ENCODE measurements around the gene ALCAM. TPM values are rescaled to one million over a fixed set of nuclear protein-coding genes. Genes with fewer than 3 reads are reported as not detected.

The ALCAM gene
- total RNA-seq, 2 experiments from 2014 or later: 47.7 to 51.3 TPM

- Histone ChIP-seq H3K9me3 (ENCODE audit: low read length) (peaks cover 18% of the 10 kb centered on the region; the same call in 1 of the 2 replicates), H3K9me2 (ENCODE audit: insufficient read depth, low read length) (no peaks in the 10 kb centered on the region), H2AFZ (ENCODE audit: low read length) (no peak overlapping the region), H3K4me2 (ENCODE audit: low read length) (no peak overlapping the region), H4K20me1 (ENCODE audit: insufficient read depth, low read length) (no peaks in the 10 kb centered on the region), H3K79me2 (ENCODE audit: insufficient read depth, low read depth, low read length) (peaks cover 36% of the 10 kb centered on the region; the same call in 1 of the 2 replicates), H3K4me1 (ENCODE audit: insufficient read depth, low read length, poor library complexity, severe bottlenecking) (peaks cover 5% of the 10 kb centered on the region), H3K36me3 (ENCODE audit: insufficient read depth, low read length) (no peaks in the 10 kb centered on the region), H3K4me3 (ENCODE audit: low read depth, low read length, poor library complexity, severe bottlenecking) (no peak overlapping the region), H3K27ac (ENCODE audit: low read depth, low read length, poor library complexity, severe bottlenecking) (no peak overlapping the region)
- no TSS peak for BruUV-seq (replicated peaks)
- TF ChIP-seq, protein P1, sequence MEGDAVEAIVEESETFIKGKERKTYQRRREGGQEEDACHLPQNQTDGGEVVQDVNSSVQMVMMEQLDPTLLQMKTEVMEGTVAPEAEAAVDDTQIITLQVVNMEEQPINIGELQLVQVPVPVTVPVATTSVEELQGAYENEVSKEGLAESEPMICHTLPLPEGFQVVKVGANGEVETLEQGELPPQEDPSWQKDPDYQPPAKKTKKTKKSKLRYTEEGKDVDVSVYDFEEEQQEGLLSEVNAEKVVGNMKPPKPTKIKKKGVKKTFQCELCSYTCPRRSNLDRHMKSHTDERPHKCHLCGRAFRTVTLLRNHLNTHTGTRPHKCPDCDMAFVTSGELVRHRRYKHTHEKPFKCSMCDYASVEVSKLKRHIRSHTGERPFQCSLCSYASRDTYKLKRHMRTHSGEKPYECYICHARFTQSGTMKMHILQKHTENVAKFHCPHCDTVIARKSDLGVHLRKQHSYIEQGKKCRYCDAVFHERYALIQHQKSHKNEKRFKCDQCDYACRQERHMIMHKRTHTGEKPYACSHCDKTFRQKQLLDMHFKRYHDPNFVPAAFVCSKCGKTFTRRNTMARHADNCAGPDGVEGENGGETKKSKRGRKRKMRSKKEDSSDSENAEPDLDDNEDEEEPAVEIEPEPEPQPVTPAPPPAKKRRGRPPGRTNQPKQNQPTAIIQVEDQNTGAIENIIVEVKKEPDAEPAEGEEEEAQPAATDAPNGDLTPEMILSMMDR (conservative IDR thresholded peaks at IDR 0.05; ENCODE audit: low read length): no peak
- TF ChIP-seq EZH2phosphoT487 (IDR thresholded peaks at IDR 0.05; ENCODE audit: borderline replicate concordance, low read depth, low read length): no peak
- CTCF ChIA-PET (ENCODE audit: unreplicated experiment): no interaction called here
- intact Hi-C loops (cut with micrococcal nuclease; ENCODE audit: unreplicated experiment): no loop called here
- POLR2A ChIA-PET: interaction anchor here (0.8 kb wide), 1 partner anchor 24 kb away, joined by 3 read pairs; no protein-coding TSS in a partner anchor
- DNase-seq (ENCODE audit: low spot score): no peak
These were observed 27.5 kb downstream of the ALCAM start for GRCh38 chr3:105394177-105394576.

DNA sequence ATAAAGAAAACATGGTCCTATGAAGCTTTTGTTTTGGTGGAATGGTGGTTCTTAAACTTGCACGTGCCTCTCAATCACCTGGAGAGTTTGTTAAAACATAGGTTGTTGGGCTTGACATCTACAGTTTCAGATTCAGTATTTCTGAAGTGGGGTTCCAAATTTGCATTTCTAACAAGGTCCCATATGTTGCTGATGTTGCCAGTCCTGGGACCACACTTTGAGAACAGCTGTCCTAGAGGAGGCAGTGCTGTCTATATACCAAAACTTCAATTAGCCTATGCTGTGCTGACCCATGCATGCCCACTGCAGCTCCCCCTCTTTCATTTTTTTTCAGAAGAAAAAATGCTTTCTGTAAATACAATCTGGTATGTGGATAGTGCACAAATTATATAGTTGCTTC, 31.3 kb downstream of the ALCAM start:
- ChIA-PET CTCF (ENCODE audit: unreplicated experiment) (no interaction called here), POLR2A (interaction anchor here (0.8 to 2.9 kb wide), 9 partner anchors 9 to 51 kb away, joined by 3 to 11 read pairs (median 3); no protein-coding TSS in a partner anchor)
- no TSS peak for BruUV-seq (replicated peaks)
- TF ChIP-seq, protein P1 (conservative IDR thresholded peaks at IDR 0.05; ENCODE audit: low read length): no peak
- TF ChIP-seq EZH2phosphoT487 (IDR thresholded peaks at IDR 0.05; ENCODE audit: borderline replicate concordance, low read depth, low read length): no peak
- Histone ChIP-seq H3K27ac (ENCODE audit: low read depth, low read length, poor library complexity, severe bottlenecking) (no peak overlapping the region), H3K9me2 (ENCODE audit: insufficient read depth, low read length) (no peaks in the 10 kb centered on the region), H3K4me2 (ENCODE audit: low read length) (no peak overlapping the region), H4K20me1 (ENCODE audit: insufficient read depth, low read length) (no peaks in the 10 kb centered on the region), H2AFZ (ENCODE audit: low read length) (no peak overlapping the region), H3K4me1 (ENCODE audit: insufficient read depth, low read length, poor library complexity, severe bottlenecking) (no peaks in the 10 kb centered on the region), H3K4me3 (ENCODE audit: low read depth, low read length, poor library complexity, severe bottlenecking) (no peak overlapping the region), H3K36me3 (ENCODE audit: insufficient read depth, low read length) (0 out of 2 replicates have a peak, but pooled peaks cover 4% of the 10 kb centered on the region), H3K9me3 (ENCODE audit: low read length) (peaks cover 5% of the 10 kb centered on the region; the same call in 1 of the 2 replicates), H3K79me2 (ENCODE audit: insufficient read depth, low read depth, low read length) (peaks cover 22% of the 10 kb centered on the region; the same call in 1 of the 2 replicates)
- DNase-seq (ENCODE audit: low spot score): no peak
- intact Hi-C loops (cut with micrococcal nuclease; ENCODE audit: unreplicated experiment): no loop called here

DNA sequence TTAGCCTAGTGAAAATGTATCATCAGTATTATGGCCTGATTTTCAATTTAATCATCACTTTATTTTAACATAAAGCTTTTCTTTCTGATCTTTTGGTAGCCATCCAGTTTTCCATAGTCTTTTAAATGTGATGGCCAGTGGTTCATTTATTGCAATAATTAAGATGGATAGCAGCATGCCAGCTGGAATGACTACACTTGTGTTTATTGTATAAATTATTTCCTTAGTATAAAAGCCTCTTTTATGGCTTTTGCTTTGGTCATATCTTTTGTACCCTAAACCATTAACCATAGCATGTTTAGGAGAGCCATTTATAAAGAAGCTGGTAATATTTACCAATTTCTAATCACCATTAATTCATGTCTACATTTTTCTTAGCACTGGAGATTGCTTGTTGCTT, 31.7 kb downstream of the ALCAM start:
- H3K4me3 ChIP-seq (ENCODE audit: low read depth, low read length, poor library complexity, severe bottlenecking): no peak overlapping the region
- no peaks in the 10 kb centered on the region for H3K9me2 ChIP-seq (ENCODE audit: insufficient read depth, low read length)
- POLR2A ChIA-PET: interaction anchor here (0.6 to 1.7 kb wide), 5 partner anchors 10 to 41 kb away, joined by 3 to 7 read pairs (median 4); no protein-coding TSS in a partner anchor
- no TSS peak for BruUV-seq (replicated peaks)
- 0 out of 2 replicates have a peak, but pooled peaks cover 8% of the 10 kb centered on the region for H3K36me3 ChIP-seq (ENCODE audit: insufficient read depth, low read length)
- DNase-seq (ENCODE audit: low spot score): no peak
- H3K27ac ChIP-seq (ENCODE audit: low read depth, low read length, poor library complexity, severe bottlenecking): no peak overlapping the region
- peaks cover under 1% of the 10 kb centered on the region; the same call in 1 of the 2 replicates for H3K9me3 ChIP-seq (ENCODE audit: low read length)
- intact Hi-C loops (cut with micrococcal nuclease; ENCODE audit: unreplicated experiment): no loop called here
- H4K20me1 ChIP-seq (ENCODE audit: insufficient read depth, low read length): no peaks in the 10 kb centered on the region
- CTCF ChIA-PET (ENCODE audit: unreplicated experiment): no interaction called here
- TF ChIP-seq EZH2phosphoT487 (IDR thresholded peaks at IDR 0.05; ENCODE audit: borderline replicate concordance, low read depth, low read length): no peak
- TF ChIP-seq, protein P1 (conservative IDR thresholded peaks at IDR 0.05; ENCODE audit: low read length): no peak
- peaks cover 19% of the 10 kb centered on the region; the same call in 1 of the 2 replicates for H3K79me2 ChIP-seq (ENCODE audit: insufficient read depth, low read depth, low read length)
- H3K4me1 ChIP-seq (ENCODE audit: insufficient read depth, low read length, poor library complexity, severe bottlenecking): no peaks in the 10 kb centered on the region
- H3K4me2 ChIP-seq (ENCODE audit: low read length): no peak overlapping the region
- no peak overlapping the region for H2AFZ ChIP-seq (ENCODE audit: low read length)

Data from OCI-LY7 (cell line).